GM12892 (cell line): ENCODE measurements around the gene B3GALT6.

Experiments used
- POLR2A ChIP-seq: IDR thresholded peaks from 2 replicates; pipeline ENCODE4 v1.6.1; 2011; ENCODE audit warnings: low read depth, low read length, control low read depth
- POLR2AphosphoS5 ChIP-seq: IDR thresholded peaks from 2 replicates; pipeline ENCODE4 v1.6.1; 2011; ENCODE audit warnings: low read depth, low read length, control low read depth
- TAF1 ChIP-seq: IDR thresholded peaks from 2 replicates; pipeline ENCODE4 v1.6.1; 2011; ENCODE audit warnings: low read depth, mild to moderate bottlenecking, control low read depth, low read length, borderline replicate concordance

- TF ChIP-seq POLR2A = no peak
- no peak for TF ChIP-seq POLR2AphosphoS5
- no peak for TF ChIP-seq TAF1
Observed at GRCh38 chr1:1267488-1268283, 35.6 kb downstream of the B3GALT6 start.
